WTC11 (cell line): ENCODE data around the gene TRIP13. TPM values are rescaled to one million over a fixed set of nuclear protein-coding genes. Genes with fewer than 3 reads are reported as not detected.

Source experiments
- ATAC-seq: fragments of 200-7000 bp; cut with Tn5 transposase; 2 replicates; pipeline ENCODE4 v1.10.0; 2021; ENCODE audit warnings: mild to moderate bottlenecking, moderate library complexity
- CTCF ChIA-PET: fragments of 300-600 bp; sonication (Branson Sonifier 250); formaldehyde crosslinking; loops from one replicate; lab custom pipeline; 2021; ENCODE audit warnings: antibody characterized with exemption; lab: Charles Lee
- POLR2A ChIA-PET: fragments of 350-600 bp; sonication (Branson Sonifier 250); formaldehyde crosslinking; loops from one replicate; lab custom pipeline; 2021; ENCODE audit warnings: antibody characterized with exemption; lab: Charles Lee
- DNase-seq: peaks from one replicate; pipeline ENCODE4 v3.0.0; 2021; ENCODE audit warnings: low spot score
- H3K27ac Mint-ChIP-seq: 2 replicates; pipeline ENCODE4 v1.8.0; 2021; ENCODE audit warnings: mixed read lengths
- H3K27me3 Mint-ChIP-seq: 2 replicates; pipeline ENCODE4 v1.8.0; 2021; ENCODE audit warnings: low read depth, mild to moderate bottlenecking, moderate library complexity, mixed read lengths
- H3K36me3 Mint-ChIP-seq: 2 replicates; pipeline ENCODE4 v1.8.0; 2021; ENCODE audit warnings: mixed read lengths
- H3K4me1 Mint-ChIP-seq: 2 replicates; pipeline ENCODE4 v1.8.0; 2022; ENCODE audit warnings: mixed read lengths
- H3K4me3 Mint-ChIP-seq: 2 replicates; pipeline ENCODE4 v1.8.0; 2021; ENCODE audit warnings: mild to moderate bottlenecking, moderate library complexity, mixed read lengths
- H3K9me3 Mint-ChIP-seq: 2 replicates; pipeline ENCODE4 v1.8.0; 2021; ENCODE audit warnings: mixed read lengths
- EMX1 ChIP-seq: fragments of 250-450 bp; sonication (Bioruptor Pico); IDR thresholded peaks from 2 replicates; pipeline ENCODE4 v1.8.0; 2021; ENCODE audit warnings: mild to moderate bottlenecking
- ETV6 ChIP-seq: sonication (generic); formaldehyde crosslinking; IDR thresholded peaks from 2 replicates; pipeline ENCODE4 v1.8.1; 2022; ENCODE audit warnings: mild to moderate bottlenecking, missing genetic modification reagents
- FOXP1 ChIP-seq: sonication (generic); formaldehyde crosslinking; IDR thresholded peaks from 2 replicates; pipeline ENCODE4 v1.8.0; 2022; ENCODE audit warnings: missing genetic modification reagents, mild to moderate bottlenecking, moderate library complexity, borderline replicate concordance
- NFATC4 ChIP-seq: fragments of 250-450 bp; sonication (Bioruptor Pico); IDR thresholded peaks from 2 replicates; pipeline ENCODE4 v1.9.0; 2021; ENCODE audit warnings: mild to moderate bottlenecking
- NR3C1 ChIP-seq: sonication (generic); formaldehyde crosslinking; conservative IDR thresholded peaks from 2 replicates; pipeline ENCODE4 v1.8.1; 2023; ENCODE audit warnings: low read depth, mild to moderate bottlenecking, missing genetic modification reagents
- TCF7 ChIP-seq: sonication (generic); formaldehyde crosslinking; IDR thresholded peaks from 2 replicates; pipeline ENCODE4 v1.8.0; 2022; ENCODE audit warnings: mild to moderate bottlenecking, low read depth, missing genetic modification reagents, moderate library complexity
- TEAD4 ChIP-seq: sonication (generic); formaldehyde crosslinking; IDR thresholded peaks from 2 replicates; pipeline ENCODE4 v1.8.0; 2022; ENCODE audit warnings: mild to moderate bottlenecking, missing genetic modification reagents
- TP53 ChIP-seq: sonication (generic); formaldehyde crosslinking; IDR thresholded peaks from 2 replicates; pipeline ENCODE4 v1.8.1; 2023; ENCODE audit warnings: mild to moderate bottlenecking, missing genetic modification reagents
- ZNF317 ChIP-seq: sonication (generic); formaldehyde crosslinking; IDR thresholded peaks from 2 replicates; pipeline ENCODE4 v1.8.1; 2023; ENCODE audit warnings: low read depth, mild to moderate bottlenecking, moderate library complexity, missing genetic modification reagents, borderline replicate concordance
- ZNF396 ChIP-seq: fragments of 250-450 bp; sonication (Bioruptor Pico); IDR thresholded peaks from 2 replicates; pipeline ENCODE4 v1.8.0; 2021; ENCODE audit warnings: mild to moderate bottlenecking, moderate library complexity, borderline replicate concordance
- total RNA-seq: library from RNA; stranded (reverse); gene quantifications from 3 replicates; pipeline ENCODE4 v1.2.3, GENCODE V29; 2021
- TF ChIP-seq, protein P1 (sequence below): fragments of 250-450 bp; sonication (Bioruptor Pico); IDR thresholded peaks from 2 replicates; pipeline ENCODE4 v1.9.0; 2021; ENCODE audit warnings: mild to moderate bottlenecking, borderline replicate concordance
- TF ChIP-seq, protein P2 (sequence below): sonication (generic); formaldehyde crosslinking; IDR thresholded peaks from 2 replicates; pipeline ENCODE4 v1.8.0; 2023; ENCODE audit warnings: missing genetic modification reagents, mild to moderate bottlenecking, borderline replicate concordance
- TF ChIP-seq, protein P3 (sequence below): sonication (generic); formaldehyde crosslinking; IDR thresholded peaks from 2 replicates; pipeline ENCODE4 v1.8.0; 2022; ENCODE audit warnings: mild to moderate bottlenecking, missing genetic modification reagents

The TRIP13 gene
- total RNA-seq, 1 experiment from 2014 or later, result 33.7 TPM

DNA sequence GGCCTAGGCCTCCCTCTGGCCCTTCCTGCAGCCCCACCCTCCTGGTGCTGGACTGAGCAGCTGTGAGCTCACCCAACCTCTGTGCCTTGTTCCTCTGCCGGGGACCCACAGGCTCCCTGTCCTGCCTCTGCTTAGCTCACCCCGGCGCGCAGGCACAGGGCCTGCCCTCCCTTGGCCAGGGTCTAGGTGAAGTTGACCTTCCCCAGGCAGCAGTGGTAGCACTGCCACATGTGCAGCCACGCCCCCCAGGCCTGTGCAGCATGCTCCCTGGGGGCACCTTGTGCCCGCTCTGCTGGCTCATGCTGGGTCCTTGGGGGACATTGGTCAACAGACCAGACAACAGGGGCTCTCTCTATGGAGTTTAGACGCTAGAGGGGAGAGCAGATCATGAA lies 18.1 kb downstream of the TRIP13 start (continued):
- TF ChIP-seq, protein P1, sequence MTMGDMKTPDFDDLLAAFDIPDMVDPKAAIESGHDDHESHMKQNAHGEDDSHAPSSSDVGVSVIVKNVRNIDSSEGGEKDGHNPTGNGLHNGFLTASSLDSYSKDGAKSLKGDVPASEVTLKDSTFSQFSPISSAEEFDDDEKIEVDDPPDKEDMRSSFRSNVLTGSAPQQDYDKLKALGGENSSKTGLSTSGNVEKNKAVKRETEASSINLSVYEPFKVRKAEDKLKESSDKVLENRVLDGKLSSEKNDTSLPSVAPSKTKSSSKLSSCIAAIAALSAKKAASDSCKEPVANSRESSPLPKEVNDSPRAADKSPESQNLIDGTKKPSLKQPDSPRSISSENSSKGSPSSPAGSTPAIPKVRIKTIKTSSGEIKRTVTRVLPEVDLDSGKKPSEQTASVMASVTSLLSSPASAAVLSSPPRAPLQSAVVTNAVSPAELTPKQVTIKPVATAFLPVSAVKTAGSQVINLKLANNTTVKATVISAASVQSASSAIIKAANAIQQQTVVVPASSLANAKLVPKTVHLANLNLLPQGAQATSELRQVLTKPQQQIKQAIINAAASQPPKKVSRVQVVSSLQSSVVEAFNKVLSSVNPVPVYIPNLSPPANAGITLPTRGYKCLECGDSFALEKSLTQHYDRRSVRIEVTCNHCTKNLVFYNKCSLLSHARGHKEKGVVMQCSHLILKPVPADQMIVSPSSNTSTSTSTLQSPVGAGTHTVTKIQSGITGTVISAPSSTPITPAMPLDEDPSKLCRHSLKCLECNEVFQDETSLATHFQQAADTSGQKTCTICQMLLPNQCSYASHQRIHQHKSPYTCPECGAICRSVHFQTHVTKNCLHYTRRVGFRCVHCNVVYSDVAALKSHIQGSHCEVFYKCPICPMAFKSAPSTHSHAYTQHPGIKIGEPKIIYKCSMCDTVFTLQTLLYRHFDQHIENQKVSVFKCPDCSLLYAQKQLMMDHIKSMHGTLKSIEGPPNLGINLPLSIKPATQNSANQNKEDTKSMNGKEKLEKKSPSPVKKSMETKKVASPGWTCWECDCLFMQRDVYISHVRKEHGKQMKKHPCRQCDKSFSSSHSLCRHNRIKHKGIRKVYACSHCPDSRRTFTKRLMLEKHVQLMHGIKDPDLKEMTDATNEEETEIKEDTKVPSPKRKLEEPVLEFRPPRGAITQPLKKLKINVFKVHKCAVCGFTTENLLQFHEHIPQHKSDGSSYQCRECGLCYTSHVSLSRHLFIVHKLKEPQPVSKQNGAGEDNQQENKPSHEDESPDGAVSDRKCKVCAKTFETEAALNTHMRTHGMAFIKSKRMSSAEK, result no peak
- TF ChIP-seq ZNF396 (CRISPR knock-in tag) (no peak), ZNF317 (CRISPR knock-in tag) (no peak), NFATC4 (CRISPR knock-in tag) (no peak), ETV6 (CRISPR knock-in tag) (no peak)

DNA sequence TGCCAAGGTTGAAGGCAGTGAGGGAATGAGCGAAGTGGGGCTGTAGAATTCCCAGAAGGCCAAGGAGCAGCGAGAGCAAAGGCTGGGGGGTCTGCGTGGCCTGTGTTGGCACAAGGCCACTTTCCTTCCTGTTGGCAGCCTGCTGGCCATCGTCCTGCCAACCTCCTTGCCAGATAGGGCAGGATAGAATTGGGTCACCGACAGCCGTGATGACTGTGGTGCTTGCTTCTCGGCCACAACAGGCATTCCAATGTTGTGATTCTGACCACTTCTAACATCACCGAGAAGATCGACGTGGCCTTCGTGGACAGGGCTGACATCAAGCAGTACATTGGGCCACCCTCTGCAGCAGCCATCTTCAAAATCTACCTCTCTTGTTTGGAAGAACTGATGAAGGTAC lies 18.9 kb downstream of the TRIP13 start:
- H3K9me3 Mint-ChIP-seq, result no peaks in the 10 kb centered on the region
- ATAC-seq (no peak), DNase-seq (no peak)
- H3K36me3 Mint-ChIP-seq, result peaks cover 82% of the 10 kb centered on the region
- H3K4me3 Mint-ChIP-seq, result no peak overlapping the region
- H3K27me3 Mint-ChIP-seq, result no peaks in the 10 kb centered on the region
- ChIA-PET CTCF (interaction anchor here (0.7 kb wide), 1 partner anchor 12 kb away, joined by 3 read pairs; no protein-coding TSS in a partner anchor), POLR2A (no interaction called here)
- TF ChIP-seq EMX1 (CRISPR knock-in tag) (no peak), TEAD4 (no peak), NR3C1 (CRISPR knock-in tag) (no peak), TCF7 (CRISPR knock-in tag) (no peak), FOXP1 (no peak), TP53 (CRISPR knock-in tag) (no peak)
- TF ChIP-seq, protein P2, sequence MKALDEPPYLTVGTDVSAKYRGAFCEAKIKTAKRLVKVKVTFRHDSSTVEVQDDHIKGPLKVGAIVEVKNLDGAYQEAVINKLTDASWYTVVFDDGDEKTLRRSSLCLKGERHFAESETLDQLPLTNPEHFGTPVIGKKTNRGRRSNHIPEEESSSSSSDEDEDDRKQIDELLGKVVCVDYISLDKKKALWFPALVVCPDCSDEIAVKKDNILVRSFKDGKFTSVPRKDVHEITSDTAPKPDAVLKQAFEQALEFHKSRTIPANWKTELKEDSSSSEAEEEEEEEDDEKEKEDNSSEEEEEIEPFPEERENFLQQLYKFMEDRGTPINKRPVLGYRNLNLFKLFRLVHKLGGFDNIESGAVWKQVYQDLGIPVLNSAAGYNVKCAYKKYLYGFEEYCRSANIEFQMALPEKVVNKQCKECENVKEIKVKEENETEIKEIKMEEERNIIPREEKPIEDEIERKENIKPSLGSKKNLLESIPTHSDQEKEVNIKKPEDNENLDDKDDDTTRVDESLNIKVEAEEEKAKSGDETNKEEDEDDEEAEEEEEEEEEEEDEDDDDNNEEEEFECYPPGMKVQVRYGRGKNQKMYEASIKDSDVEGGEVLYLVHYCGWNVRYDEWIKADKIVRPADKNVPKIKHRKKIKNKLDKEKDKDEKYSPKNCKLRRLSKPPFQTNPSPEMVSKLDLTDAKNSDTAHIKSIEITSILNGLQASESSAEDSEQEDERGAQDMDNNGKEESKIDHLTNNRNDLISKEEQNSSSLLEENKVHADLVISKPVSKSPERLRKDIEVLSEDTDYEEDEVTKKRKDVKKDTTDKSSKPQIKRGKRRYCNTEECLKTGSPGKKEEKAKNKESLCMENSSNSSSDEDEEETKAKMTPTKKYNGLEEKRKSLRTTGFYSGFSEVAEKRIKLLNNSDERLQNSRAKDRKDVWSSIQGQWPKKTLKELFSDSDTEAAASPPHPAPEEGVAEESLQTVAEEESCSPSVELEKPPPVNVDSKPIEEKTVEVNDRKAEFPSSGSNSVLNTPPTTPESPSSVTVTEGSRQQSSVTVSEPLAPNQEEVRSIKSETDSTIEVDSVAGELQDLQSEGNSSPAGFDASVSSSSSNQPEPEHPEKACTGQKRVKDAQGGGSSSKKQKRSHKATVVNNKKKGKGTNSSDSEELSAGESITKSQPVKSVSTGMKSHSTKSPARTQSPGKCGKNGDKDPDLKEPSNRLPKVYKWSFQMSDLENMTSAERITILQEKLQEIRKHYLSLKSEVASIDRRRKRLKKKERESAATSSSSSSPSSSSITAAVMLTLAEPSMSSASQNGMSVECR (CRISPR knock-in tag), result no peak
- TF ChIP-seq, protein P3, sequence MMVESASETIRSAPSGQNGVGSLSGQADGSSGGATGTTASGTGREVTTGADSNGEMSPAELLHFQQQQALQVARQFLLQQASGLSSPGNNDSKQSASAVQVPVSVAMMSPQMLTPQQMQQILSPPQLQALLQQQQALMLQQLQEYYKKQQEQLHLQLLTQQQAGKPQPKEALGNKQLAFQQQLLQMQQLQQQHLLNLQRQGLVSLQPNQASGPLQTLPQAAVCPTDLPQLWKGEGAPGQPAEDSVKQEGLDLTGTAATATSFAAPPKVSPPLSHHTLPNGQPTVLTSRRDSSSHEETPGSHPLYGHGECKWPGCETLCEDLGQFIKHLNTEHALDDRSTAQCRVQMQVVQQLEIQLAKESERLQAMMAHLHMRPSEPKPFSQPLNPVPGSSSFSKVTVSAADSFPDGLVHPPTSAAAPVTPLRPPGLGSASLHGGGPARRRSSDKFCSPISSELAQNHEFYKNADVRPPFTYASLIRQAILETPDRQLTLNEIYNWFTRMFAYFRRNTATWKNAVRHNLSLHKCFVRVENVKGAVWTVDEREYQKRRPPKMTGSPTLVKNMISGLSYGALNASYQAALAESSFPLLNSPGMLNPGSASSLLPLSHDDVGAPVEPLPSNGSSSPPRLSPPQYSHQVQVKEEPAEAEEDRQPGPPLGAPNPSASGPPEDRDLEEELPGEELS (CRISPR knock-in tag), result no peak
- no peak overlapping the region for H3K27ac Mint-ChIP-seq
- no peaks in the 10 kb centered on the region for H3K4me1 Mint-ChIP-seq
